Stimulated activated CD8-positive, alpha-beta memory T cell treated with anti-CD3 and anti-CD28 coated beads, Interleukin-7, amount 100 ng/mL, for 4 hours (primary cell): Measurements from ENCODE around the gene SATB2.

ENCODE experiments used
- DNase-seq, 2 donors: peaks; one replicate each; pipeline ENCODE4 v3.0.0-alpha.2; 2020; ENCODE audit warnings: low read depth in 2 of 2

Gene SATB2

GRCh38 chr2:199257261-199258224 is 200.2 kb downstream of the SATB2 start:
- no peak for DNase-seq

GRCh38 chr2:199230091-199230490 is 227.6 kb downstream of the SATB2 start:
- no peak for DNase-seq

- DNase-seq, result no peak
These were observed 228.6 kb downstream of the SATB2 start for GRCh38 chr2:199228887-199229819.

GRCh38 chr2:199223791-199224190 is 233.9 kb downstream of the SATB2 start:
- no peak for DNase-seq

- DNase-seq, result no peak
These were observed 236.8 kb downstream of the SATB2 start for GRCh38 chr2:199220920-199221319.

GRCh38 chr2:199219551-199219950 is 238.2 kb downstream of the SATB2 start:
- no peak for DNase-seq
